ENCODE results near the gene SETDB2.

DNA sequence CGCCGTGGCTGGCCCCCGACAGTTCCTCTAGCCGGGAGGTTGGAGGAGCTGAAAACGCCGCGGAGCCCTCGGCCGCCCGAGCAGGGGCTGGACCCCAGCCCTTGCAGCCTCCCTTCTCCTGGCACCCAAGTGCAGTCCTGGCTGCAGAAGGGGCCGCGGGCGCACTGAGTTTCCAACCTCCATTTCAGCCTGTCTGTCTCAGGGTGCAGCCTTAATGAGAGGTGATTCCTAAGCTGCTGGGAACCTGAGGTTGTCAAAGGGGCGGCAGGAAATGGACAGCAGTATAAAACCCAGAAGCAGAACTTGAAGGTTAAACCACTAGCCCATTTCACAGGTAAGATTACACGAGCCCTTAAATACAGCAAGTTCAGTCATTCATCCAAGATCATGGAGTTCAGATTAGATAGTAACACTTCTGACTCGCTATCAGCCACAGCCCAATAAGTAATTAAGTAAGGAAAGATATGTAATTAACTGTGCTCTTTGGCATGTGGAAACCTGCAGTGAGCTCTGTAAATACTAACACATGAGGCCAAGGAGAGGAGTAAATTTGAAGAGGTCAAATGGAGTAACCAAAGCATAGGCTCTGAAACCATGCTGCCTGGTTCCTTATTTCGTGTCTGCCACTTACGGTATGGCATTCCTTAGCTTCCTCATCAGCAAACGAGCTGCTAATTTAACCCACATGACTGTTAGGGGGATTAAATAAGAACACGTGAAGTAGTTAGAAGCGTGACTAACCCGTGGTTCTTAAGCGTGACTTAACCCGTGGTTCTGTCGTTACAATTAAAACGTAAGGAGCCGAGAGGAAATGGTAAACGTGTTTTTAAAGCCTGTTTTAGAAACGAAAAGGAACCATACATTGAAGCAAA is 686 bp downstream of the SETDB2 start:
- TF ChIP-seq, protein P1, sequence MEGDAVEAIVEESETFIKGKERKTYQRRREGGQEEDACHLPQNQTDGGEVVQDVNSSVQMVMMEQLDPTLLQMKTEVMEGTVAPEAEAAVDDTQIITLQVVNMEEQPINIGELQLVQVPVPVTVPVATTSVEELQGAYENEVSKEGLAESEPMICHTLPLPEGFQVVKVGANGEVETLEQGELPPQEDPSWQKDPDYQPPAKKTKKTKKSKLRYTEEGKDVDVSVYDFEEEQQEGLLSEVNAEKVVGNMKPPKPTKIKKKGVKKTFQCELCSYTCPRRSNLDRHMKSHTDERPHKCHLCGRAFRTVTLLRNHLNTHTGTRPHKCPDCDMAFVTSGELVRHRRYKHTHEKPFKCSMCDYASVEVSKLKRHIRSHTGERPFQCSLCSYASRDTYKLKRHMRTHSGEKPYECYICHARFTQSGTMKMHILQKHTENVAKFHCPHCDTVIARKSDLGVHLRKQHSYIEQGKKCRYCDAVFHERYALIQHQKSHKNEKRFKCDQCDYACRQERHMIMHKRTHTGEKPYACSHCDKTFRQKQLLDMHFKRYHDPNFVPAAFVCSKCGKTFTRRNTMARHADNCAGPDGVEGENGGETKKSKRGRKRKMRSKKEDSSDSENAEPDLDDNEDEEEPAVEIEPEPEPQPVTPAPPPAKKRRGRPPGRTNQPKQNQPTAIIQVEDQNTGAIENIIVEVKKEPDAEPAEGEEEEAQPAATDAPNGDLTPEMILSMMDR (IDR thresholded peaks at IDR 0.05), result no peak
- TF ChIP-seq POLR2AphosphoS5 (IDR thresholded peaks at IDR 0.05; ENCODE audit: insufficient read depth in 1 of 2, low read depth in 1 of 2) (peak in 1 of 2 donors; percentile 96), POLR2A (IDR thresholded peaks at IDR 0.05) (peak in 1 of 2 donors; percentile 38)

All from vagina (tissue), 2 donors.